ENCODE measurements around the gene CBLL1. TPM values are rescaled to one million over a fixed set of nuclear protein-coding genes. Genes with fewer than 3 reads are reported as not detected.
A peak's percentile ranks its signal among the peaks of the same experiment; 100 is the strongest.

CBLL1 gene
- total and polyA plus RNA-seq, 2 donors (not counting 1 experiment from before 2014, with no cell fraction given), result 22.1 to 57.2 TPM

DNA sequence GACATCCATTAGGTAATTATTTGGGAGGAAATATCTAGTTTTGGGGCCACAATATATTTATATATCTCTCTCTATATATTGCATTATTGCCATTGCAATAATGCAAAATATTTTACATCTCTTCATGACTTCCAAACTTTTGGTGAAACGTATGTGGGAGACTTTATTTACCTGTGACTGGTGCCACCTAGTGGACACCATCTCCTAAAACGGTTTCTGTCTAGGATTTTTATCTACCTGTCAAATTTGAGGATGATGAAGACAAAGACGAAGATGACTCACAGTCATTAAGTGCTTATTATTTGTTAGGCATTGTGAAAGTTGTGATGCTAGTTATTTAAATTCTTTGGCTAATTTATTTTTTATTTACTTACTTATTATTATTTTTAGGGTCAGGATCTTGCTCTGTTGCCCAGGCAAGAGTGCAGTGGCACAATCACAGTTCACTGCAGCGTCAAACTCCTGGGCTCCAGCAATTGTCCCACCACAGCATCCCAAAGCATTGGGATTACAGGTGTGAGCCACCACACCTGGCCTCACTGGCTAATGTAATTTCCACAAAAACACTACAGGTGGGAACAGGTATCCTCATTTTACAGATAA lies 18.7 kb upstream of the CBLL1 start:
- Mint-ChIP-seq H3K27ac (no peak overlapping the region), H3K9me3 (ENCODE audit: insufficient read depth) (no peaks in the 10 kb centered on the region), H3K4me3 (no peak overlapping the region), H3K27me3 (peaks cover 23% of the 10 kb centered on the region), H3K4me1 (no peaks in the 10 kb centered on the region)
- Histone ChIP-seq H3K4me2 (replicated peaks; ENCODE audit: low read depth, low read length, poor library complexity, severe bottlenecking) (no peak overlapping the region), H4K20me1 (ENCODE audit: control insufficient read depth, insufficient read depth, low read length, poor library complexity, severe bottlenecking) (no peaks in the 10 kb centered on the region), H3K36me3 (replicated peaks in 1 of 2; ENCODE audit: control extremely low read depth in 1 of 2, control insufficient read depth in 1 of 2, extremely low read depth in 1 of 2, insufficient read depth in 2 of 2, low read length in 1 of 2) (no peaks in the 10 kb centered on the region), H2AFZ (ENCODE audit: insufficient read depth, low read depth, low read length, poor library complexity, severe bottlenecking) (no peak overlapping the region), H3K9me3 (ENCODE audit: control extremely low read depth in 1 of 3, control insufficient read depth in 2 of 3, insufficient read depth in 1 of 3, low read length in 2 of 3) (no peaks in the 10 kb centered on the region), H3K4me1 (ENCODE audit: control insufficient read depth in 2 of 2, insufficient read depth in 2 of 2, low read length in 2 of 2) (no peaks in the 10 kb centered on the region), H3K79me2 (ENCODE audit: control insufficient read depth, insufficient read depth, low read length) (no peaks in the 10 kb centered on the region), H3K27me3 (replicated peaks in 1 of 4; ENCODE audit: control extremely low read depth in 1 of 4, control insufficient read depth in 3 of 4, insufficient read depth in 4 of 4, low read length in 3 of 4) (peaks cover 0 to 6% (median 1%) of the 10 kb centered on the region in 4 experiments), H3K9ac (ENCODE audit: low read length) (no peak overlapping the region), H3K4me3 (ENCODE audit: control extremely low read depth in 1 of 5, extremely low read depth in 1 of 5, insufficient read depth in 1 of 5, low read depth in 2 of 5, low read length in 4 of 5) (no peak overlapping the region), H3K27ac (ENCODE audit: low read length in 2 of 2) (no peak overlapping the region)
- TF ChIP-seq, protein P1, sequence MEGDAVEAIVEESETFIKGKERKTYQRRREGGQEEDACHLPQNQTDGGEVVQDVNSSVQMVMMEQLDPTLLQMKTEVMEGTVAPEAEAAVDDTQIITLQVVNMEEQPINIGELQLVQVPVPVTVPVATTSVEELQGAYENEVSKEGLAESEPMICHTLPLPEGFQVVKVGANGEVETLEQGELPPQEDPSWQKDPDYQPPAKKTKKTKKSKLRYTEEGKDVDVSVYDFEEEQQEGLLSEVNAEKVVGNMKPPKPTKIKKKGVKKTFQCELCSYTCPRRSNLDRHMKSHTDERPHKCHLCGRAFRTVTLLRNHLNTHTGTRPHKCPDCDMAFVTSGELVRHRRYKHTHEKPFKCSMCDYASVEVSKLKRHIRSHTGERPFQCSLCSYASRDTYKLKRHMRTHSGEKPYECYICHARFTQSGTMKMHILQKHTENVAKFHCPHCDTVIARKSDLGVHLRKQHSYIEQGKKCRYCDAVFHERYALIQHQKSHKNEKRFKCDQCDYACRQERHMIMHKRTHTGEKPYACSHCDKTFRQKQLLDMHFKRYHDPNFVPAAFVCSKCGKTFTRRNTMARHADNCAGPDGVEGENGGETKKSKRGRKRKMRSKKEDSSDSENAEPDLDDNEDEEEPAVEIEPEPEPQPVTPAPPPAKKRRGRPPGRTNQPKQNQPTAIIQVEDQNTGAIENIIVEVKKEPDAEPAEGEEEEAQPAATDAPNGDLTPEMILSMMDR (IDR thresholded peaks at IDR 0.05), result peak; percentile 87
- no peak for TF ChIP-seq EZH2 (IDR thresholded peaks at IDR 0.05; ENCODE audit: borderline replicate concordance, insufficient read depth, low read depth, low read length, poor library complexity, severe bottlenecking)
- 100% methylated on average over 1 of the region's 4 CpGs for WGBS (ENCODE audit: insufficient coverage)
- peak; percentile 76 for DNase-seq
- ChIA-PET CTCF (interaction anchor here (0.5 to 9.0 kb wide), 20 partner anchors 14 to 578 kb away, joined by 3 to 133 read pairs (median 3); partner anchors contain the start of genes BCAP29, CBLL1, COG5 and DUS4L), POLR2A (no interaction called here)
- intact Hi-C loops (cut with micrococcal nuclease), result loop anchor here (1.0 to 5.0 kb wide), 7 partner anchors 63 to 578 kb away; partner anchors contain the start of genes BCAP29 and SLC26A4
- ATAC-seq (ENCODE audit: low read depth), result peak; percentile 31

All from B cell (primary cell).